Colonic mucosa (tissue), 4 donors: ENCODE results near the gene CFAP141. TPM values are rescaled to one million over a fixed set of nuclear protein-coding genes. Genes with fewer than 3 reads are reported as not detected.

Experiments
- DNase-seq: peaks from one replicate; pipeline ENCODE4 v3.0.0-alpha.2; 2020
- H3K27ac ChIP-seq: fragments of 200-600 bp; one replicate; pipeline ENCODE4 v1.8.0; 2021
- H3K27me3 ChIP-seq: fragments of 200-600 bp; one replicate; pipeline ENCODE4 v1.8.0; 2021
- H3K36me3 ChIP-seq: fragments of 200-600 bp; one replicate; pipeline ENCODE4 v1.8.0; 2021
- H3K4me1 ChIP-seq: fragments of 200-600 bp; one replicate; pipeline ENCODE4 v1.8.0; 2021; ENCODE audit warnings: mild to moderate bottlenecking
- H3K4me3 ChIP-seq: fragments of 200-600 bp; one replicate; pipeline ENCODE4 v1.8.0; 2021
- H3K9ac ChIP-seq, 2 donors: one replicate each; pipeline ENCODE4 v1.7.0; 2013; ENCODE audit warnings: control low read depth in 2 of 2, low read depth in 2 of 2, low read length in 2 of 2
- H3K9me3 ChIP-seq: fragments of 200-600 bp; one replicate; pipeline ENCODE4 v1.8.0; 2021
- intact Hi-C: fragments of 100-400 bp; cut with DNase I; formaldehyde crosslinking; loops from one replicate; pipeline ENCODE4 v1.14.1; 2022
- total RNA-seq, 2 donors: library from RNA; stranded (reverse); fragmentation: NEBNext Ultra II Directional in 1 of 2; extraction: Animal tissue kit (Norgen Biotek cat#: 25700) in 1 of 2; gene quantifications; one replicate each; pipeline ENCODE4 v1.2.1, GENCODE V29; 2021
- TF ChIP-seq, protein P1 (sequence below): fragments of 200-600 bp; IDR thresholded peaks from one replicate; pipeline ENCODE4 v1.8.0; 2022; ENCODE audit warnings: antibody characterized with exemption, mild to moderate bottlenecking
- donor health status: healthy.
- donor health status: DM: no; HTN: no; CAD: no.
- donor health status: DM: no; HTN: no; CAD: no.

The CFAP141 gene
- total RNA-seq, 2 donors from 2014 or later, result not detected

DNA sequence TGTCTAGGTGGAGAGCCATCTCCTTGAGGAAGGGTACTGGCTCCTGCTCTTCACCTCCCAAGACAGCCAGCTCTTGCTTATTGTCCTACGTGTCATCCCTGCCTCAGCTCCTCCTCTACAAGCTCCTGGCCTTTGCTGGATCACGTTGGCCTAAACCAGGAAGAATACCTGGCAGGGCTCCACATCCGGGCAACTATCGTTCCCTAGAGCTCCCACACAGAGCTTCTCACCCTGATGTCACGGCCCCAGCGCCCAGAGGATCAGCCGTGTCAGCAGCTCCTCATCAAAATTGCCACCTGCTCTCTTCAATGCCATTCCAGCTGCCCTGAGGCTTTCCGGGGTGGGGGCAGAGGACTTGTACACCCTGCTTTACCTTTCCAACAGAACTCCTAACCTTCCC is 12.3 kb downstream of the CFAP141 start:
- Histone ChIP-seq H3K36me3 (no peaks in the 10 kb centered on the region), H3K4me3 (no peak overlapping the region), H3K4me1 (no peaks in the 10 kb centered on the region), H3K9ac (no peak overlapping the region), H3K27me3 (no peaks in the 10 kb centered on the region), H3K27ac (no peak overlapping the region), H3K9me3 (no peaks in the 10 kb centered on the region)
- DNase-seq, result no peak
- TF ChIP-seq, protein P1, sequence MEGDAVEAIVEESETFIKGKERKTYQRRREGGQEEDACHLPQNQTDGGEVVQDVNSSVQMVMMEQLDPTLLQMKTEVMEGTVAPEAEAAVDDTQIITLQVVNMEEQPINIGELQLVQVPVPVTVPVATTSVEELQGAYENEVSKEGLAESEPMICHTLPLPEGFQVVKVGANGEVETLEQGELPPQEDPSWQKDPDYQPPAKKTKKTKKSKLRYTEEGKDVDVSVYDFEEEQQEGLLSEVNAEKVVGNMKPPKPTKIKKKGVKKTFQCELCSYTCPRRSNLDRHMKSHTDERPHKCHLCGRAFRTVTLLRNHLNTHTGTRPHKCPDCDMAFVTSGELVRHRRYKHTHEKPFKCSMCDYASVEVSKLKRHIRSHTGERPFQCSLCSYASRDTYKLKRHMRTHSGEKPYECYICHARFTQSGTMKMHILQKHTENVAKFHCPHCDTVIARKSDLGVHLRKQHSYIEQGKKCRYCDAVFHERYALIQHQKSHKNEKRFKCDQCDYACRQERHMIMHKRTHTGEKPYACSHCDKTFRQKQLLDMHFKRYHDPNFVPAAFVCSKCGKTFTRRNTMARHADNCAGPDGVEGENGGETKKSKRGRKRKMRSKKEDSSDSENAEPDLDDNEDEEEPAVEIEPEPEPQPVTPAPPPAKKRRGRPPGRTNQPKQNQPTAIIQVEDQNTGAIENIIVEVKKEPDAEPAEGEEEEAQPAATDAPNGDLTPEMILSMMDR, result no peak
- intact Hi-C loops, result loop anchor here (10.0 kb wide), 2 partner anchors 71 to 141 kb away; no protein-coding TSS in a partner anchor

DNA sequence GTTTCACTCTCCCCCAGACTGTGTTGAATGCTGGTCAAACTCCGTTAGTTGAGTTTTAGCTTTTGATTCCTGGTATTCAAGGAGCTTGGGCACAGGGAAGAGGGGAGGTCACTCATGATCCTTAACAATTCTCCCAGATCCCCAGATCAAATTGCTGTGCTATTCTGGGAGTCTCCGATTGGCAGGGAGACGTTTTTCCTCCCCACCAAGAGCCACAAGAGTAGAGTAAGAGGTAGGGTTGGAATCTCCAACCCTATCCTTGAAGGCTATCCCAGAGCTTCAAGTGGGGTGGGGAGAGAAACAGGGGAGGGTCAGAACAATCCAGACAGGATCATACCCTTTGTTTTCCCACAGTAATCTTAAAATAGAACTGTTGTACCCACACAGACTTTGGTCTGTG is 13.7 kb downstream of the CFAP141 start:
- no peak overlapping the region for H3K9ac ChIP-seq
- H3K27me3 ChIP-seq, result no peaks in the 10 kb centered on the region
- H3K9me3 ChIP-seq, result no peaks in the 10 kb centered on the region
- H3K4me3 ChIP-seq, result no peak overlapping the region
- TF ChIP-seq, protein P1, result no peak
- H3K27ac ChIP-seq, result no peak overlapping the region
- no peaks in the 10 kb centered on the region for H3K36me3 ChIP-seq
- H3K4me1 ChIP-seq, result no peaks in the 10 kb centered on the region
- no peak for DNase-seq
- intact Hi-C loops, result loop anchor here (10.0 kb wide), 2 partner anchors 72 to 142 kb away; no protein-coding TSS in a partner anchor

DNA sequence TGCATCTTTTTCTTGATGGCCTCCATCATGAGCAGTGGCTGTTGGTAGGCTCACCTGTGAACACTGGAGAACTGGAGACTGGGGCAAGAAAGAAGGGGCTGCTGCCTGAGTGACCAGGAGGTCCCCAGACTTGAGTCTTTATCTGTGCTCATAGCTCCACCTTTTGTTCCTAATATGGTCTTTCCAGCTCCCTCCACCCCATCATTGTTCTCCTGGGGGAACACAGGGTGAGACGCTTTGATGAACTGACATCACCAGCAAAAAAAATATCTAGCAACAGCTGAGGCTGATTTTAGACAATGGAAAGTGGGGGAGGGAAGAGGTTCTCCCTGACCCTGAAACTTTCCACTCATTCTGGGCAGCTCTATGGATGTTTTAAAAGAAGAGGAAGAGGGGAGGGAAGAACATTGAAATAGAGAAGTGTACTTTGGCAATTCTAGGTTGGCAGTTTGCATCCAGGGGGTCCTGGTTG is 14.1 kb downstream of the CFAP141 start, which contains the start of gene TPM3:
TSS of gene TPM3 (minus strand) at position 111 of the 472 bp plus-strand sequence. CDS start at position 29, 82 bp downstream.
- TF ChIP-seq, protein P1, result no peak
- H3K4me3 ChIP-seq, result no peak within 1 kb of the TSS
- no peak within 1 kb of the TSS for H3K27ac ChIP-seq
- no peaks in the 10 kb centered on the region for H3K36me3 ChIP-seq
- no peak for DNase-seq
- no peaks in the 10 kb centered on the region for H3K27me3 ChIP-seq
- intact Hi-C loops, result loop anchor here (10.0 kb wide), 2 partner anchors 73 to 143 kb away; no protein-coding TSS in a partner anchor
- no peaks in the 10 kb centered on the region for H3K4me1 ChIP-seq
- H3K9me3 ChIP-seq, result no peaks in the 10 kb centered on the region
- no peak within 1 kb of the TSS for H3K9ac ChIP-seq

DNA sequence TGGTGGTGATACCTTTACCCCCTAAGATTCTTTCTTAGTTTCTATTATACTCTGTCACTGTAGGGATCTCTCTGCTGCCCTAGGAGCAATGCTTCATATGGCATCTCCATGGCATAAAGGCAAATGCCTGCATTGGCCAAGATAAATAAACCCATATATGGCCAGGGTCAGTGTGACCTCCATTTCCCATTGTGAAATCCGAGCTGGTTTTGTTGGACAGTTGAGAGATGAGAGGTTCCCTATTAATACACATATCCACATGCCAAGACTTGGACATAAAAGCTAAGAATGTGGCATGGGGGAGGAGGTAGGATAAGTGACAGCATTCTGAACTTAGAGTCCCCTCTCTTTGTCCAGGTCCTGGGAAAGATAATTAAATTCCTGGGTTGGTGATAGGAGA is 15.6 kb downstream of the CFAP141 start:
- intact Hi-C loops, result loop anchor here (10.0 kb wide), 2 partner anchors 74 to 144 kb away; no protein-coding TSS in a partner anchor
- Histone ChIP-seq H3K27me3 (no peaks in the 10 kb centered on the region), H3K9me3 (no peaks in the 10 kb centered on the region), H3K4me1 (peaks cover 6% of the 10 kb centered on the region), H3K27ac (no peak overlapping the region), H3K4me3 (no peak overlapping the region), H3K9ac (no peak overlapping the region), H3K36me3 (no peaks in the 10 kb centered on the region)
- TF ChIP-seq, protein P1, result no peak
- DNase-seq, result no peak

DNA sequence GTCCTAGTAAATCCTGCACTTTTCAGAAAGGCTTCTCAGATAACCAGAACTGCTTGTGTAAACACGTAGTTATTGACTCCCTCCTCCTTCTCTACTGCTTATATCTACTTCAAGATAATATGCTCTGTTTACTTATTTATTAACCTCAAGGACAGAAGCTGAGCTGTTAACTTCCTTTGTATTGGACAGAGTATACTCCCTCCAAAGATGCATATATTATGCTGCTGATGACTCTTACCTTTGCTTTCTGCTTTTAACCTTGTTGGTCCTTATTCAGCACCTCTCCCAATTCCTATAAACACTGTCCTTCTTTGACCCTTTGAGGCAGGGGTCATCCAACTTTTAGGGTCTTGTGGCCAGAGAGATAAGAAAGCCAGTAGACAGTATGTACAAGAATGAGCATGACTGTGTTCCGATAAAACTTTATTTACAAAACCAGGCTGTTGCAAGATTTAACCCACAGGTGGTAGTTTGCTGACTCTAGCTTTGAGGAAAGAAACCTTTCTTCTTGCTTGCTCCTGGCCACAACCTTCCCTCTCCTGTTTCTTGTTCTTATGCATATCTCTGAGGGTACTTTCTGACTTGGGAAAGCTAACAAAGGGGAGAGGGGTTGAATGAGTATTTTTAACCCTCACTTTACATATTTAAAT is 19.2 kb downstream of the CFAP141 start:
- intact Hi-C loops, result no loop called here
- Histone ChIP-seq H3K36me3 (no peaks in the 10 kb centered on the region), H3K4me1 (peaks cover 6% of the 10 kb centered on the region), H3K9me3 (no peaks in the 10 kb centered on the region), H3K27me3 (no peaks in the 10 kb centered on the region), H3K9ac (no peak overlapping the region), H3K4me3 (no peak overlapping the region), H3K27ac (no peak overlapping the region)
- TF ChIP-seq, protein P1, result no peak
- DNase-seq, result no peak
